Glomerular endothelial cell (primary cell): ENCODE data around the gene PET117. TPM values are rescaled to one million over a fixed set of nuclear protein-coding genes. Genes with fewer than 3 reads are reported as not detected.
"Not testable (repeated sequence)": the region's sequence is repeated elsewhere in the genome, so short reads cannot be mapped to it uniquely, and the experiment has no call there.

ENCODE experiments used
- DNase-seq: peaks from one replicate; pipeline ENCODE4 v3.0.0-alpha.2; 2011; ENCODE audit warnings: low read depth, low spot score; ENCODE audit errors: extremely low read depth
- total RNA-seq: library from RNA; depleted of rRNA; stranded (reverse); fragments of >200 nt; gene quantifications from 2 replicates; pipeline ENCODE4 v1.2.3, GENCODE V29; 2015

PET117 gene
- total RNA-seq = 4.9 and 11.4 TPM in 2 replicates

- DNase-seq = peak; percentile 23
These were observed at the start of gene PET117, which contains the start of gene KAT14 for GRCh38 chr20:18137412-18138265. Gene PET117, plus strand, starts transcription at chr20:18137863. Its CDS starts 93 bp downstream, at chr20:18137956. Gene KAT14, plus strand, starts transcription at chr20:18137863. Its CDS starts 4,798 bp downstream, at chr20:18142661.

GRCh38 chr20:18088298-18088697 is 49.4 kb upstream of the PET117 start:
- DNase-seq = not testable (repeated sequence)

- DNase-seq = not testable (repeated sequence)
These were observed 48.8 kb upstream of the PET117 start for GRCh38 chr20:18088841-18089240.

GRCh38 chr20:18090044-18090443 is 47.6 kb upstream of the PET117 start:
- no peak for DNase-seq

- DNase-seq = no peak
These were observed 47.2 kb upstream of the PET117 start for GRCh38 chr20:18090477-18090876.

- DNase-seq = no peak
These were observed 46.0 kb upstream of the PET117 start for GRCh38 chr20:18091623-18092022.

- no peak for DNase-seq
These were observed 44.8 kb upstream of the PET117 start for GRCh38 chr20:18092890-18093289.

- DNase-seq = no peak
These were observed 44.3 kb upstream of the PET117 start for GRCh38 chr20:18093388-18093787.

GRCh38 chr20:18094191-18094590 is 43.5 kb upstream of the PET117 start:
- no peak for DNase-seq

- DNase-seq = not testable (repeated sequence)
These were observed 37.1 kb upstream of the PET117 start for GRCh38 chr20:18100569-18100968.

GRCh38 chr20:18101125-18101810 is 36.4 kb upstream of the PET117 start:
- no peak for DNase-seq

GRCh38 chr20:18103497-18103896 is 34.2 kb upstream of the PET117 start:
- DNase-seq = no peak

GRCh38 chr20:18108326-18108725 is 29.3 kb upstream of the PET117 start:
- DNase-seq = no peak

GRCh38 chr20:18128574-18128973 is 9.1 kb upstream of the PET117 start:
- not testable (repeated sequence) for DNase-seq

- DNase-seq = no peak
These were observed 5.0 kb upstream of the PET117 start for GRCh38 chr20:18132663-18133062.

- no peak for DNase-seq
These were observed 3.7 kb upstream of the PET117 start for GRCh38 chr20:18133962-18134361.

GRCh38 chr20:18138266-18138582 is 561 bp downstream of the PET117 start:
- DNase-seq = no peak

- DNase-seq = no peak
These were observed 1.2 kb downstream of the PET117 start for GRCh38 chr20:18138639-18139583.

- no peak for DNase-seq
These were observed 2.2 kb downstream of the PET117 start for GRCh38 chr20:18139832-18140231.

- DNase-seq = no peak
These were observed 7.0 kb downstream of the PET117 start for GRCh38 chr20:18144541-18145099.

GRCh38 chr20:18154342-18154741 is 16.7 kb downstream of the PET117 start:
- no peak for DNase-seq
